ENCODE data around the gene DNAH14. TPM values are rescaled to one million over a fixed set of nuclear protein-coding genes. Genes with fewer than 3 reads are reported as not detected.

DNAH14 gene
- polyA plus RNA-seq, 4 donors = 15.2 to 21.3 (median 17.4) TPM

- no peak for DNase-seq (ENCODE audit: low read depth in 4 of 4, low spot score in 3 of 4)
Observed at GRCh38 chr1:225422795-225423517, 493.5 kb downstream of the DNAH14 start.

GRCh38 chr1:225423518-225423855 is 494.0 kb downstream of the DNAH14 start:
- DNase-seq (ENCODE audit: low read depth in 4 of 4, low spot score in 3 of 4) = no peak

GRCh38 chr1:225424562-225425200 is 495.2 kb downstream of the DNAH14 start:
- no peak for DNase-seq (ENCODE audit: low read depth in 4 of 4, low spot score in 3 of 4)

GRCh38 chr1:225425201-225425786 is 495.8 kb downstream of the DNAH14 start:
- no peak for DNase-seq (ENCODE audit: low read depth in 4 of 4, low spot score in 3 of 4)

- DNase-seq (ENCODE audit: low read depth in 4 of 4, low spot score in 3 of 4) = no peak
Observed at GRCh38 chr1:225426395-225427234, 497.1 kb downstream of the DNAH14 start.

- DNase-seq (ENCODE audit: low read depth in 4 of 4, low spot score in 3 of 4) = no peak
Observed at GRCh38 chr1:225427235-225428067, 498.0 kb downstream of the DNAH14 start, which contains the start of gene LBR. LBR (minus strand) TSS chr1:225428038; CDS start chr1:225424075, 3,963 bp downstream.

GRCh38 chr1:225428068-225428880 is 498.8 kb downstream of the DNAH14 start:
- DNase-seq (ENCODE audit: low read depth in 4 of 4, low spot score in 3 of 4) = peak; percentile 78 to 90 (median 88)

- DNase-seq (ENCODE audit: low read depth in 4 of 4, low spot score in 3 of 4) = no peak
Observed at GRCh38 chr1:225428881-225429455, 499.5 kb downstream of the DNAH14 start.

GRCh38 chr1:225430301-225430700 is 500.8 kb downstream of the DNAH14 start:
- no peak for DNase-seq (ENCODE audit: low read depth in 4 of 4, low spot score in 3 of 4)

GRCh38 chr1:225431081-225431863 is 501.8 kb downstream of the DNAH14 start:
- DNase-seq (ENCODE audit: low read depth in 4 of 4, low spot score in 3 of 4) = no peak

- DNase-seq (ENCODE audit: low read depth in 4 of 4, low spot score in 3 of 4) = no peak
Observed at GRCh38 chr1:225434046-225434445, 504.6 kb downstream of the DNAH14 start.

- no peak for DNase-seq (ENCODE audit: low read depth in 4 of 4, low spot score in 3 of 4)
Observed at GRCh38 chr1:225435076-225435475, 505.6 kb downstream of the DNAH14 start.

- DNase-seq (ENCODE audit: low read depth in 4 of 4, low spot score in 3 of 4) = no peak
Observed at GRCh38 chr1:225435487-225435886, 506.0 kb downstream of the DNAH14 start.

GRCh38 chr1:225435957-225436392 is 506.5 kb downstream of the DNAH14 start:
- DNase-seq (ENCODE audit: low read depth in 4 of 4, low spot score in 3 of 4) = no peak

- no peak for DNase-seq (ENCODE audit: low read depth in 4 of 4, low spot score in 3 of 4)
Observed at GRCh38 chr1:225437710-225438437, 508.4 kb downstream of the DNAH14 start.

GRCh38 chr1:225440380-225441221 is 511.1 kb downstream of the DNAH14 start:
- no peak for DNase-seq (ENCODE audit: low read depth in 4 of 4, low spot score in 3 of 4)

All from left renal pelvis (tissue), 4 donors.